Measurements from ENCODE around the gene YARS2.

The YARS2 gene

GRCh38 chr12:32788405-32788804 is 32.7 kb upstream of the YARS2 start:
- TF ChIP-seq CTCF (IDR thresholded peaks at IDR 0.05; ENCODE audit: borderline replicate concordance, insufficient read depth, low read depth, low read length), result no peak
- no peak overlapping the region for H3K4me3 ChIP-seq (ENCODE audit: low read depth, low read length)

- H3K4me3 ChIP-seq (ENCODE audit: low read depth, low read length), result no peak overlapping the region
- TF ChIP-seq CTCF (IDR thresholded peaks at IDR 0.05; ENCODE audit: borderline replicate concordance, insufficient read depth, low read depth, low read length), result no peak
Observed at GRCh38 chr12:32785557-32785956, 29.9 kb upstream of the YARS2 start.

- TF ChIP-seq CTCF (IDR thresholded peaks at IDR 0.05; ENCODE audit: borderline replicate concordance, insufficient read depth, low read depth, low read length), result no peak
- H3K4me3 ChIP-seq (ENCODE audit: low read depth, low read length), result no peak overlapping the region
Observed at GRCh38 chr12:32783029-32783428, 27.3 kb upstream of the YARS2 start.

GRCh38 chr12:32780071-32780470 is 24.4 kb upstream of the YARS2 start:
- H3K4me3 ChIP-seq (ENCODE audit: low read depth, low read length), result no peak overlapping the region
- TF ChIP-seq CTCF (IDR thresholded peaks at IDR 0.05; ENCODE audit: borderline replicate concordance, insufficient read depth, low read depth, low read length), result no peak

GRCh38 chr12:32777691-32778175 is 22.0 kb upstream of the YARS2 start:
- no peak overlapping the region for H3K4me3 ChIP-seq (ENCODE audit: low read depth, low read length)
- no peak for TF ChIP-seq CTCF (IDR thresholded peaks at IDR 0.05; ENCODE audit: borderline replicate concordance, insufficient read depth, low read depth, low read length)

GRCh38 chr12:32777159-32777558 is 21.5 kb upstream of the YARS2 start:
- TF ChIP-seq CTCF (IDR thresholded peaks at IDR 0.05; ENCODE audit: borderline replicate concordance, insufficient read depth, low read depth, low read length), result no peak
- H3K4me3 ChIP-seq (ENCODE audit: low read depth, low read length), result no peak overlapping the region

GRCh38 chr12:32776258-32776657 is 20.6 kb upstream of the YARS2 start:
- no peak overlapping the region for H3K4me3 ChIP-seq (ENCODE audit: low read depth, low read length)
- TF ChIP-seq CTCF (IDR thresholded peaks at IDR 0.05; ENCODE audit: borderline replicate concordance, insufficient read depth, low read depth, low read length), result no peak

Data from GM12875 (cell line).